D721Med (cell line): ENCODE measurements around the gene ANP32B.

ENCODE experiments used
- DNase-seq: peaks from one replicate; pipeline ENCODE4 v3.0.0; 2011; ENCODE audit warnings: low spot score; ENCODE audit not compliant: insufficient read length
- FAIRE-seq: peaks from 2 replicates; lab custom pipeline; 2011; peaks lifted over from hg19 to GRCh38; lab: Jason Lieb, UNC
- TF ChIP-seq, protein P1 (sequence below): IDR thresholded peaks from 2 replicates; pipeline ENCODE4 v1.5.1; 2012; ENCODE audit warnings: mild to moderate bottlenecking, control low read depth; ENCODE audit not compliant: insufficient read depth; ENCODE audit errors: missing control alignments

Gene ANP32B

DNA sequence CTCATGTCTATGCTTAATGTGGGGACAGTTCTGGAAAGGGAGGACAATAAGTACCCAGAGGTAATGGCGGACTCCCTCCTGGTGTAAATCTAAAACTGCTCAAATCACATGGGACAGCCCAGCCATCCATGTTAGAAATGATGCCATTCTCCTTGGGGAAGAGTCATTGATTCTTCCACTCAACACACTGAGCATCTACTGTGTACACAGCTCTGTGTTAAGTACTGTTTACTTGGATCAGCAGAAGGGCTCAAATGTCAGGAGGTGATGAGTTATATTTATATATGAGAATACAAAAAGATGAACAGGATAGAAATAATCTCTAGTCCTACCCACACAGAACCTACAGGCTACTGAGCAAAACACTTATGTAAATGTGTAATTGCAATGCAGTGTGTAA, 41.6 kb downstream of the ANP32B start:
- TF ChIP-seq, protein P1, sequence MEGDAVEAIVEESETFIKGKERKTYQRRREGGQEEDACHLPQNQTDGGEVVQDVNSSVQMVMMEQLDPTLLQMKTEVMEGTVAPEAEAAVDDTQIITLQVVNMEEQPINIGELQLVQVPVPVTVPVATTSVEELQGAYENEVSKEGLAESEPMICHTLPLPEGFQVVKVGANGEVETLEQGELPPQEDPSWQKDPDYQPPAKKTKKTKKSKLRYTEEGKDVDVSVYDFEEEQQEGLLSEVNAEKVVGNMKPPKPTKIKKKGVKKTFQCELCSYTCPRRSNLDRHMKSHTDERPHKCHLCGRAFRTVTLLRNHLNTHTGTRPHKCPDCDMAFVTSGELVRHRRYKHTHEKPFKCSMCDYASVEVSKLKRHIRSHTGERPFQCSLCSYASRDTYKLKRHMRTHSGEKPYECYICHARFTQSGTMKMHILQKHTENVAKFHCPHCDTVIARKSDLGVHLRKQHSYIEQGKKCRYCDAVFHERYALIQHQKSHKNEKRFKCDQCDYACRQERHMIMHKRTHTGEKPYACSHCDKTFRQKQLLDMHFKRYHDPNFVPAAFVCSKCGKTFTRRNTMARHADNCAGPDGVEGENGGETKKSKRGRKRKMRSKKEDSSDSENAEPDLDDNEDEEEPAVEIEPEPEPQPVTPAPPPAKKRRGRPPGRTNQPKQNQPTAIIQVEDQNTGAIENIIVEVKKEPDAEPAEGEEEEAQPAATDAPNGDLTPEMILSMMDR: no peak
- no peak for FAIRE-seq
- no peak for DNase-seq

DNA sequence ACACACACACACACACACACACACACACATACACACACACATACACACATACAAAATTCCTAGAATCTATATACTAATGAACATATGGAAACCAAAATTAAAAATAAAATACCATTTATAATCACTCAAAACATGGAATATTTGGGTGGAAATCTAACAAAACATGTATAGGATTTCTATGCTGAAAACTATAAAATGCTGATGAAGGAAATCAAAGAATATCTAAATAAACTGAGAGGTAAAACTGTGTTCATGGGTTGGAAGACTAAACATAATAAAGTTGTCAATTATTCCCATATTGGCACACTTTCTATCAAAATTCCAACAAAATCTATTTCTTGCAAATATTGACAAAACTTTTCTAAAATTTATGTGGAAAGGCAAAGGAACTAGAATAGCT, 48.0 kb downstream of the ANP32B start:
- DNase-seq: no peak
- TF ChIP-seq, protein P1: no peak
- no peak for FAIRE-seq

- TF ChIP-seq, protein P1: no peak
- DNase-seq: no peak
Measured at GRCh38 chr9:98031935-98032334, 48.8 kb downstream of the ANP32B start.

GRCh38 chr9:98034593-98035546, 51.7 kb downstream of the ANP32B start:
- FAIRE-seq (no peak), DNase-seq (peak; percentile 61)

More at GRCh38 chr9:98031935-98032334, 48.8 kb downstream of the ANP32B start:
- FAIRE-seq: no peak

GRCh38 chr9:98037357-98037756, 54.2 kb downstream of the ANP32B start:
- FAIRE-seq (no peak), DNase-seq (no peak)
- TF ChIP-seq, protein P1: no peak

More at GRCh38 chr9:98034593-98035546, 51.7 kb downstream of the ANP32B start:
- TF ChIP-seq, protein P1: peak; percentile 82

- FAIRE-seq (no peak), DNase-seq (no peak)
- TF ChIP-seq, protein P1: no peak
Measured at GRCh38 chr9:98038958-98039357, 55.8 kb downstream of the ANP32B start.

GRCh38 chr9:98039607-98040017, 56.5 kb downstream of the ANP32B start:
- FAIRE-seq (no peak), DNase-seq (no peak)
- TF ChIP-seq, protein P1: no peak
